Caco-2 (cell line): ENCODE results near the gene SH3RF1. TPM values are rescaled to one million over a fixed set of nuclear protein-coding genes. Genes with fewer than 3 reads are reported as not detected.

Experiments used
- BruUV-seq: library from RNA; stranded (reverse); fragments of 400-500 nt; replicated peaks from 2 replicates; lab custom pipeline; 2021; lab: Mats Ljungman, UMichigan
- CTCF ChIA-PET: fragments of 300-600 bp; sonication (Branson Sonifier 250); formaldehyde crosslinking; loops from one replicate; lab custom pipeline; 2022; ENCODE audit warnings: antibody characterized with exemption; lab: Charles Lee
- POLR2A ChIA-PET: fragments of 300-600 bp; sonication (Branson Sonifier 250); formaldehyde crosslinking; loops from one replicate; lab custom pipeline; 2022; ENCODE audit warnings: antibody characterized with exemption; lab: Charles Lee
- DNase-seq, 2 experiments: peaks; one replicate each; pipeline versions ENCODE4 v3.0.0 to v3.0.0-alpha.2; 2020 to 2022
- H3K27me3 ChIP-seq: replicated peaks from 2 replicates; pipeline ENCODE4 v1.6.0; 2011; ENCODE audit warnings: low read length; ENCODE audit not compliant: control insufficient read depth, insufficient read depth
- H3K36me3 ChIP-seq: 2 replicates; pipeline ENCODE4 v1.5.1; 2011; ENCODE audit warnings: low read length; ENCODE audit not compliant: control insufficient read depth, insufficient read depth
- H3K4me1 ChIP-seq: fragments of 250-450 bp; sonication (Bioruptor Pico); 2 replicates; pipeline ENCODE4 v1.5.1; 2020; ENCODE audit warnings: mild to moderate bottlenecking
- H3K4me3 ChIP-seq: 2 replicates; pipeline ENCODE4 v1.5.1; 2011; ENCODE audit warnings: low read depth, mild to moderate bottlenecking, control low read depth, low read length
- H3K9me3 ChIP-seq: fragments of 250-450 bp; sonication (Bioruptor Pico); 2 replicates; pipeline ENCODE4 v1.5.1; 2020; ENCODE audit warnings: mild to moderate bottlenecking, moderate library complexity
- H3K27ac Mint-ChIP-seq: one replicate; pipeline ENCODE4 v1.8.0; 2022; ENCODE audit warnings: mixed read lengths; ENCODE audit not compliant: unreplicated experiment
- H3K27me3 Mint-ChIP-seq: one replicate; pipeline ENCODE4 v1.8.0; 2022; ENCODE audit warnings: mixed read lengths; ENCODE audit not compliant: insufficient read depth, unreplicated experiment
- H3K36me3 Mint-ChIP-seq: one replicate; pipeline ENCODE4 v1.8.0; 2022; ENCODE audit warnings: mild to moderate bottlenecking, mixed read lengths; ENCODE audit not compliant: insufficient read depth, unreplicated experiment
- H3K4me1 Mint-ChIP-seq: one replicate; pipeline ENCODE4 v1.8.0; 2022; ENCODE audit warnings: low read depth, mixed read lengths; ENCODE audit not compliant: unreplicated experiment
- H3K4me3 Mint-ChIP-seq: one replicate; pipeline ENCODE4 v1.8.0; 2022; ENCODE audit warnings: mild to moderate bottlenecking, moderate library complexity, mixed read lengths; ENCODE audit not compliant: unreplicated experiment
- H3K9me3 Mint-ChIP-seq: one replicate; pipeline ENCODE4 v1.8.0; 2022; ENCODE audit warnings: mixed read lengths; ENCODE audit not compliant: unreplicated experiment
- CTCF ChIP-seq, 2 experiments: fragments of 200-600 bp in 1 of 2; IDR thresholded peaks; 1 replicate in 1 of 2; 2 replicates in 1 of 2; pipeline versions ENCODE4 v1.5.1 to v1.8.0; 2011 to 2022; ENCODE audit warnings: antibody characterized with exemption in 1 of 2, control low read depth in 1 of 2, inconsistent platforms in 1 of 2, low read depth in 1 of 2, low read length in 1 of 2, mild to moderate bottlenecking in 1 of 2, moderate library complexity in 1 of 2; ENCODE audit not compliant: insufficient read depth in 1 of 2, severe bottlenecking in 1 of 2, unreplicated experiment in 1 of 2
- intact Hi-C: fragments of 100-400 bp; cut with micrococcal nuclease; formaldehyde crosslinking; loops from one replicate; pipeline ENCODE4 v1.10.0; 2022; ENCODE audit not compliant: unreplicated experiment
- total RNA-seq: library from RNA; stranded (reverse); gene quantifications from 2 replicates; pipeline ENCODE4 v1.2.3, GENCODE V29; 2022

The SH3RF1 gene
- total RNA-seq, 1 experiment from 2014 or later = 25.1 TPM

- CTCF ChIA-PET = no interaction called here
- Mint-ChIP-seq H3K27ac (no peak overlapping the region), H3K4me3 (no peak overlapping the region), H3K36me3 (peaks cover 46% of the 10 kb centered on the region), H3K27me3 (no peaks in the 10 kb centered on the region), H3K9me3 (no peaks in the 10 kb centered on the region), H3K4me1 (peaks cover 10% of the 10 kb centered on the region)
- peaks cover 2% of the 10 kb centered on the region; the same call in 1 of the 2 replicates for H3K36me3 ChIP-seq
- no peak overlapping the region for H3K4me3 ChIP-seq
- no TSS peak for BruUV-seq
- no peak for DNase-seq
- POLR2A ChIA-PET = interaction anchor here (0.7 kb wide), 1 partner anchor 69 kb away, joined by 3 read pairs; no protein-coding TSS in a partner anchor
- H3K27me3 ChIP-seq = no peaks in the 10 kb centered on the region
- H3K9me3 ChIP-seq = no peaks in the 10 kb centered on the region
- peaks cover 30% of the 10 kb centered on the region for H3K4me1 ChIP-seq
- no peak for TF ChIP-seq CTCF (IDR thresholded peaks at IDR 0.05; ENCODE audit: insufficient read depth in 1 of 2, low read depth in 1 of 2, low read length in 1 of 2, severe bottlenecking in 1 of 2, unreplicated experiment in 1 of 2)
- intact Hi-C loops = no loop called here
These were observed 121.9 kb downstream of the SH3RF1 start for GRCh38 chr4:169148885-169149284.

- H3K27me3 Mint-ChIP-seq = no peaks in the 10 kb centered on the region
- no peak overlapping the region for H3K27ac Mint-ChIP-seq
- H3K9me3 ChIP-seq = no peaks in the 10 kb centered on the region
- DNase-seq = no peak
- H3K9me3 Mint-ChIP-seq = no peaks in the 10 kb centered on the region
- CTCF ChIA-PET = no interaction called here
- H3K36me3 Mint-ChIP-seq = peaks cover 45% of the 10 kb centered on the region
- peaks cover 26% of the 10 kb centered on the region for H3K4me1 ChIP-seq
- no peak for TF ChIP-seq CTCF (IDR thresholded peaks at IDR 0.05; ENCODE audit: insufficient read depth in 1 of 2, low read depth in 1 of 2, low read length in 1 of 2, severe bottlenecking in 1 of 2, unreplicated experiment in 1 of 2)
- no peak overlapping the region for H3K4me3 ChIP-seq
- H3K27me3 ChIP-seq = no peaks in the 10 kb centered on the region
- H3K4me1 Mint-ChIP-seq = peaks cover 10% of the 10 kb centered on the region
- no TSS peak for BruUV-seq
- H3K4me3 Mint-ChIP-seq = no peak overlapping the region
- H3K36me3 ChIP-seq = peaks cover 2% of the 10 kb centered on the region; the same call in 1 of the 2 replicates
- POLR2A ChIA-PET = no interaction called here
- intact Hi-C loops = no loop called here
These were observed 123.6 kb downstream of the SH3RF1 start for GRCh38 chr4:169147191-169147590.

DNA sequence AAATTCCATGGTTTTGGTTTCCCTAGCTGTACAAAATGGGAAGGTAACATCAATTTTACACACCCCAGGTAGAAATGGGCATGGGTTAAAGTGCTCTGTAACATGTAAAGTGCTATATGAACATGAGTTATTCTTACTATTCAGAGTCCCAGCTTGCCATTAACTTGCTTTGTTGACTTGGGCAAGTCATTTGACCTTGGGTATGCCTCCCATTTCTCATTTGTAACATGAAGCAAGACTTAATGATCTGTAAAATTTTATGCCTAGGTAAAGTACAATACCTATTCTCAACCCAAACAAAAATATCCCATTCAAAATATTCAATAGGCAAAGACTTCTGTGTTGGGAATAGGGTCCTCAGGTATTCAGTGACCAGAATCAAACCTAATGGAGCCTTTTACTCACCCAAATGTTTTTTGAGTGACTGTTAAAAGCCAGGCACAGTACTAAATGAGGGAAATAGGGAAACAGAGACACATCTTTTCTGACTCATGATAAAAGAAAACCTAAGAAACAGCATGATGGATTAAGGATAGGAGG is 126.6 kb downstream of the SH3RF1 start:
- peaks cover 7% of the 10 kb centered on the region; the same call in 1 of the 2 replicates for H3K4me1 ChIP-seq
- H3K9me3 ChIP-seq = no peaks in the 10 kb centered on the region
- ChIA-PET POLR2A (no interaction called here), CTCF (no interaction called here)
- H3K27me3 Mint-ChIP-seq = no peaks in the 10 kb centered on the region
- no peak overlapping the region for H3K27ac Mint-ChIP-seq
- H3K4me3 Mint-ChIP-seq = no peak overlapping the region
- no TSS peak for BruUV-seq
- no peaks in the 10 kb centered on the region for H3K4me1 Mint-ChIP-seq
- DNase-seq = no peak
- no peaks in the 10 kb centered on the region for H3K27me3 ChIP-seq
- H3K9me3 Mint-ChIP-seq = no peaks in the 10 kb centered on the region
- H3K36me3 ChIP-seq = no peaks in the 10 kb centered on the region
- intact Hi-C loops = no loop called here
- no peak overlapping the region for H3K4me3 ChIP-seq
- H3K36me3 Mint-ChIP-seq = peaks cover 38% of the 10 kb centered on the region
- TF ChIP-seq CTCF (IDR thresholded peaks at IDR 0.05; ENCODE audit: insufficient read depth in 1 of 2, low read depth in 1 of 2, low read length in 1 of 2, severe bottlenecking in 1 of 2, unreplicated experiment in 1 of 2) = no peak
